CD14-positive monocyte (primary cell): ENCODE results near the gene FUZ. TPM values are rescaled to one million over a fixed set of nuclear protein-coding genes. Genes with fewer than 3 reads are reported as not detected.
A peak's percentile ranks its signal among the peaks of the same experiment; 100 is the strongest.

ENCODE experiments used
- DNase-seq, 3 donors: peaks; one replicate each; pipeline ENCODE4 v3.0.0-alpha.2; 2011 to 2022
- H2AFZ ChIP-seq: 2 replicates; pipeline ENCODE4 v1.6.0; 2012; ENCODE audit warnings: mild to moderate bottlenecking, low read depth, low read length, inconsistent platforms; ENCODE audit not compliant: insufficient read depth, poor library complexity, severe bottlenecking
- H3K27ac ChIP-seq, 2 donors: 1 replicate in 1 of 2; 2 replicates in 1 of 2; pipeline ENCODE4 v1.5.1; 2012 to 2013; ENCODE audit warnings: low read length in 2 of 2, control low read depth in 1 of 2, inconsistent platforms in 1 of 2, low read depth in 1 of 2, mild to moderate bottlenecking in 1 of 2
- H3K27me3 ChIP-seq, 2 donors: one replicate each; pipeline versions ENCODE4 v1.6.0 to v1.6.1; 2011 to 2013; ENCODE audit warnings: low read length in 2 of 2; ENCODE audit not compliant: control insufficient read depth in 2 of 2, insufficient read depth in 2 of 2
- H3K36me3 ChIP-seq, 2 donors: replicated peaks in 1 of 2; 1 replicate in 1 of 2; 2 replicates in 1 of 2; pipeline versions ENCODE4 v1.5.1 to v1.6.1; 2012 to 2013; ENCODE audit warnings: low read length in 2 of 2, control low read depth in 1 of 2, inconsistent platforms in 1 of 2, mild to moderate bottlenecking in 1 of 2; ENCODE audit not compliant: insufficient read depth in 2 of 2, control insufficient read depth in 1 of 2
- H3K4me1 ChIP-seq, 2 donors: 1 replicate in 1 of 2; 2 replicates in 1 of 2; pipeline versions ENCODE4 v1.5.1 to v1.6.1; 2012 to 2013; ENCODE audit warnings: low read length in 2 of 2, control low read depth in 1 of 2, inconsistent platforms in 1 of 2, mild to moderate bottlenecking in 1 of 2, moderate library complexity in 1 of 2; ENCODE audit not compliant: insufficient read depth in 2 of 2, control insufficient read depth in 1 of 2
- H3K4me2 ChIP-seq: replicated peaks from 2 replicates; pipeline ENCODE3; 2012; ENCODE audit warnings: low read length, moderate library complexity, mild to moderate bottlenecking; ENCODE audit not compliant: poor library complexity, severe bottlenecking; ENCODE audit errors: extremely low read depth
- H3K4me3 ChIP-seq, 3 experiments: fragments of 200-600 bp in 1 of 3; sonication (generic) in 1 of 3; replicated peaks in 1 of 3; 1 replicate in 2 of 3; 2 replicates in 1 of 3; pipeline ENCODE4 v1.5.1; 2011 to 2013; ENCODE audit warnings: low read length in 3 of 3, mild to moderate bottlenecking in 3 of 3, control low read depth in 2 of 3, low read depth in 2 of 3, inconsistent platforms in 1 of 3, moderate library complexity in 1 of 3
- H3K79me2 ChIP-seq: 2 replicates; pipeline ENCODE4 v1.6.0; 2012; ENCODE audit warnings: mild to moderate bottlenecking, control low read depth, inconsistent platforms, low read length, moderate library complexity; ENCODE audit not compliant: insufficient read depth
- H3K9ac ChIP-seq: 2 replicates; pipeline ENCODE4 v1.6.0; 2017; ENCODE audit warnings: low read length, mild to moderate bottlenecking; ENCODE audit not compliant: insufficient read depth, poor library complexity, severe bottlenecking
- H3K9me3 ChIP-seq, 2 donors: replicated peaks in 1 of 2; 1 replicate in 1 of 2; 2 replicates in 1 of 2; pipeline versions ENCODE4 v1.5.1 to v1.6.1; 2012 to 2013; ENCODE audit warnings: low read length in 2 of 2, control low read depth in 1 of 2; ENCODE audit not compliant: control insufficient read depth in 1 of 2, insufficient read depth in 1 of 2
- H4K20me1 ChIP-seq: 2 replicates; pipeline ENCODE4 v1.6.0; 2012; ENCODE audit warnings: mild to moderate bottlenecking, low read length, control low read depth, moderate library complexity; ENCODE audit not compliant: insufficient read depth
- H3K27ac Mint-ChIP-seq, 7 donors: one replicate each; pipeline ENCODE4 v1.8.0; 2020; ENCODE audit warnings: mild to moderate bottlenecking in 7 of 7, mixed read lengths in 7 of 7, moderate library complexity in 6 of 7, inconsistent platforms in 2 of 7
- H3K27me3 Mint-ChIP-seq, 3 donors: one replicate each; pipeline ENCODE4 v1.8.0; 2021 to 2022; ENCODE audit warnings: low read depth in 3 of 3, mild to moderate bottlenecking in 3 of 3, mixed read lengths in 3 of 3, moderate library complexity in 3 of 3, inconsistent platforms in 1 of 3
- H3K36me3 Mint-ChIP-seq, 2 donors: one replicate each; pipeline ENCODE4 v1.8.0; 2020; ENCODE audit warnings: mixed read lengths in 2 of 2, inconsistent platforms in 1 of 2, mild to moderate bottlenecking in 1 of 2
- H3K4me1 Mint-ChIP-seq: one replicate; pipeline ENCODE4 v1.8.0; 2020; ENCODE audit warnings: mild to moderate bottlenecking, mixed read lengths
- H3K4me3 Mint-ChIP-seq, 2 donors: one replicate each; pipeline ENCODE4 v1.8.0; 2020; ENCODE audit warnings: mild to moderate bottlenecking in 2 of 2, mixed read lengths in 2 of 2, moderate library complexity in 1 of 2
- H3K9me3 Mint-ChIP-seq, 7 donors: one replicate each; pipeline ENCODE4 v1.8.0; 2020 to 2022; ENCODE audit warnings: mixed read lengths in 7 of 7, mild to moderate bottlenecking in 6 of 7, moderate library complexity in 6 of 7, inconsistent platforms in 2 of 7
- WGBS: methylation state at CpG from one replicate; pipeline ENCODE4 v1.1.5; 2013; ENCODE audit warnings: missing lambda C conversion rate; ENCODE audit not compliant: insufficient coverage; 5-methylcytosine and 5-hydroxymethylcytosine counted together
- intact Hi-C, 2 donors: fragments of 100-400 bp; cut with micrococcal nuclease; formaldehyde crosslinking; loops; one replicate each; pipeline versions ENCODE4 v1.15.0 to v1.15.1; 2023
- polyA plus RNA-seq, 3 donors: library from polyadenylated mRNA; depleted of rRNA in 1 of 3; unstranded in 2 of 3; stranded (reverse) in 1 of 3; fragments of 300-500 nt in 2 of 3; fragments of >200 nt in 1 of 3; fragmentation: Illumina TruSeq in 2 of 3; gene quantifications; 1 replicate in 2 of 3; 2 replicates in 1 of 3; pipeline ENCODE4 v1.2.3, GENCODE V29; 2012 to 2021
- TF ChIP-seq, protein P1 (sequence below): fragments of 200-600 bp; IDR thresholded peaks from one replicate; pipeline ENCODE4 v1.8.0; 2022; ENCODE audit warnings: antibody characterized with exemption, mild to moderate bottlenecking

The FUZ gene
- polyA plus RNA-seq, 3 donors: 5.3 to 16.7 (median 5.3) TPM

DNA sequence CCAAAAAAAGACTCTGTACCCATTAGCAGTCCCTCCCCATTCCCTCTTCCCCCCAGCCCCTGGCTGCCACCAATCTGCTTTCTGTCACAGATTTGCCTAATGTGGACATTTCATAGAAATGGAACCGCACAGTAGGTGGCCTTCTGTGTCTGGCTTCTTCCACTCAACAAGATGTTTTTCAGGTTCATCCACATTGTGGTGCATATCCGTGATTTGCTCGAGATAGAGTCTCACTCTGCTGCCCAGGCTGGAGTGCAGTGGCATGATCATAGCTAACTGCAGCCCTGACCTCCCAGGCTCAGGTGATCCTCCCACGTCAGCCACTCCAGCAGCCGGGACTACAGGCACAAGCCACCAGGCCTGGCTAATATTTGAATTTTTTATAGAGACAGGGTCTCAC, 25.3 kb downstream of the FUZ start:
- no peaks in the 10 kb centered on the region for H3K4me1 Mint-ChIP-seq

DNA sequence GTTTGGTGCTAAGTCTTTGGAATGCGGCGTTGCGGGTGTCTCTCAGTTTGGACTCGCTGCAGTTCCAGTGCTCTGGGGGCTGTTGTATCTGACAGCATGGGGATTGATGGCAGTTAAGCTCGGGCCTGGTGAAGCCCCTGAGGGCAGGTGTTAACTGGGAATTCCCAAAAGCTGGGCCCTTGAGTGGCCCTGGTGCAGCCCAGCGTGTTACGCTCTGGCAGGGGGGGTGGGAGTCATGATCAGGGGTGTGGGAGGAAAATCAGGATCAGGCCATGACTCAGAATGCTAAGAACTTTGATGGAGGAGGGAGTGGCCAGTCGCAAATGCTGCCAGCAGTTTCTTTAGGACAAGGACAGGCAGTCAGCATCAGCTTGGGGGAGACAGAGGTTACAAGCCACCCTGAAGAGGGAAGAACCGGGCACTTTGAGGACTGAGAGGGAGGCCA, 26.7 kb downstream of the FUZ start:
- Histone ChIP-seq H3K9ac (no peak overlapping the region), H3K4me3 (no peak overlapping the region), H3K27me3 (no peaks in the 10 kb centered on the region), H4K20me1 (peaks cover 58% of the 10 kb centered on the region), H2AFZ (no peak overlapping the region), H3K4me2 (no peak overlapping the region), H3K27ac (peak overlapping the region in 1 of 2 donors; percentile 11), H3K36me3 (peaks cover 77 to 93% of the 10 kb centered on the region in 2 donors), H3K79me2 (peaks cover 61% of the 10 kb centered on the region), H3K9me3 (no peaks in the 10 kb centered on the region), H3K4me1 (peaks cover 10 to 12% of the 10 kb centered on the region in 2 donors)
- WGBS: over 99% methylated on average over 9 of the region's 9 CpGs
- intact Hi-C loops: no loop called here
- Mint-ChIP-seq H3K9me3 (peaks cover 0 to 5% (median 0%) of the 10 kb centered on the region in 7 donors), H3K4me1 (peaks cover 11% of the 10 kb centered on the region), H3K4me3 (no peak overlapping the region), H3K36me3 (peaks cover 80 to 97% of the 10 kb centered on the region in 2 donors), H3K27me3 (no peaks in the 10 kb centered on the region), H3K27ac (peak overlapping the region in 2 of 7 donors; percentile 32 to 50)
- TF ChIP-seq, protein P1, sequence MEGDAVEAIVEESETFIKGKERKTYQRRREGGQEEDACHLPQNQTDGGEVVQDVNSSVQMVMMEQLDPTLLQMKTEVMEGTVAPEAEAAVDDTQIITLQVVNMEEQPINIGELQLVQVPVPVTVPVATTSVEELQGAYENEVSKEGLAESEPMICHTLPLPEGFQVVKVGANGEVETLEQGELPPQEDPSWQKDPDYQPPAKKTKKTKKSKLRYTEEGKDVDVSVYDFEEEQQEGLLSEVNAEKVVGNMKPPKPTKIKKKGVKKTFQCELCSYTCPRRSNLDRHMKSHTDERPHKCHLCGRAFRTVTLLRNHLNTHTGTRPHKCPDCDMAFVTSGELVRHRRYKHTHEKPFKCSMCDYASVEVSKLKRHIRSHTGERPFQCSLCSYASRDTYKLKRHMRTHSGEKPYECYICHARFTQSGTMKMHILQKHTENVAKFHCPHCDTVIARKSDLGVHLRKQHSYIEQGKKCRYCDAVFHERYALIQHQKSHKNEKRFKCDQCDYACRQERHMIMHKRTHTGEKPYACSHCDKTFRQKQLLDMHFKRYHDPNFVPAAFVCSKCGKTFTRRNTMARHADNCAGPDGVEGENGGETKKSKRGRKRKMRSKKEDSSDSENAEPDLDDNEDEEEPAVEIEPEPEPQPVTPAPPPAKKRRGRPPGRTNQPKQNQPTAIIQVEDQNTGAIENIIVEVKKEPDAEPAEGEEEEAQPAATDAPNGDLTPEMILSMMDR: no peak
- no peak for DNase-seq

More for the DNA sequence above, 25.3 kb downstream of the FUZ start:
- H3K4me2 ChIP-seq: no peak overlapping the region
- H3K27ac Mint-ChIP-seq: no peak overlapping the region
- 97% methylated on average over 3 of the region's 5 CpGs for WGBS
- intact Hi-C loops: no loop called here
- no peak overlapping the region for H3K4me3 ChIP-seq
- H3K4me3 Mint-ChIP-seq: no peak overlapping the region
- no peak overlapping the region for H3K9ac ChIP-seq
- peaks cover 0 to 5% (median 0%) of the 10 kb centered on the region in 7 donors for H3K9me3 Mint-ChIP-seq
- H2AFZ ChIP-seq: no peak overlapping the region
- H3K9me3 ChIP-seq: no peaks in the 10 kb centered on the region
- H3K36me3 ChIP-seq: peaks cover 83 to 100% of the 10 kb centered on the region in 2 donors
- peaks cover 71% of the 10 kb centered on the region for H4K20me1 ChIP-seq
- TF ChIP-seq, protein P1: no peak
- no peaks in the 10 kb centered on the region for H3K4me1 ChIP-seq
- no peak for DNase-seq
- no peak overlapping the region for H3K27ac ChIP-seq
- H3K36me3 Mint-ChIP-seq: peaks cover 84 to 100% of the 10 kb centered on the region in 2 donors
- H3K79me2 ChIP-seq: peaks cover 47% of the 10 kb centered on the region
- H3K27me3 ChIP-seq: no peaks in the 10 kb centered on the region
- H3K27me3 Mint-ChIP-seq: peaks cover 0 to 2% (median 0%) of the 10 kb centered on the region in 3 donors
